ENCODE measurements around the gene CIP2A. TPM values are rescaled to one million over a fixed set of nuclear protein-coding genes. Genes with fewer than 3 reads are reported as not detected.

Gene CIP2A
- total and polyA plus RNA-seq, 9 donors = 1.7 to 6.3 (median 4.3) TPM

DNA sequence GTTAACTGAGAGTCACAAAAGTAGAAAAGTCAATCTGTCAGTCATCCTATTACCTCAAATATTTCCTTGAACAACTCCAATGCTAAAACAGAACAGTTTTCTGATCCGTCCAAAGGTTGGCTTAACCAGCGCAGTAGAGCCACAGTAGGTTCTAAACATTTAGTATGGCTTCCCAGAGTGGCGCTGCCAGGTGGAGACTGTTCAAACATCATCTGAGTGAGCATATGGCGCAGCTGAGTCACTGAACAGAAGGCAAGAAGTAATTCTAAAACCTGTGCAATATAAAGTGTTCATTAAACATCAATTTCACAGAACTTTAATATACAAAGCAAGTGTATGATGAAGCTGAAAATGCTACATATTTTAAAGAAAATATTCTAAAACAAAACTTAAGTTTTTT, 19.9 kb downstream of the CIP2A start:
- DNase-seq = no peak
- H3K4me3 ChIP-seq = no peak overlapping the region
- no peaks in the 10 kb centered on the region for H3K36me3 ChIP-seq
- TF ChIP-seq, protein P1, sequence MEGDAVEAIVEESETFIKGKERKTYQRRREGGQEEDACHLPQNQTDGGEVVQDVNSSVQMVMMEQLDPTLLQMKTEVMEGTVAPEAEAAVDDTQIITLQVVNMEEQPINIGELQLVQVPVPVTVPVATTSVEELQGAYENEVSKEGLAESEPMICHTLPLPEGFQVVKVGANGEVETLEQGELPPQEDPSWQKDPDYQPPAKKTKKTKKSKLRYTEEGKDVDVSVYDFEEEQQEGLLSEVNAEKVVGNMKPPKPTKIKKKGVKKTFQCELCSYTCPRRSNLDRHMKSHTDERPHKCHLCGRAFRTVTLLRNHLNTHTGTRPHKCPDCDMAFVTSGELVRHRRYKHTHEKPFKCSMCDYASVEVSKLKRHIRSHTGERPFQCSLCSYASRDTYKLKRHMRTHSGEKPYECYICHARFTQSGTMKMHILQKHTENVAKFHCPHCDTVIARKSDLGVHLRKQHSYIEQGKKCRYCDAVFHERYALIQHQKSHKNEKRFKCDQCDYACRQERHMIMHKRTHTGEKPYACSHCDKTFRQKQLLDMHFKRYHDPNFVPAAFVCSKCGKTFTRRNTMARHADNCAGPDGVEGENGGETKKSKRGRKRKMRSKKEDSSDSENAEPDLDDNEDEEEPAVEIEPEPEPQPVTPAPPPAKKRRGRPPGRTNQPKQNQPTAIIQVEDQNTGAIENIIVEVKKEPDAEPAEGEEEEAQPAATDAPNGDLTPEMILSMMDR (IDR thresholded peaks at IDR 0.05) = no peak
- TF ChIP-seq EP300 (IDR thresholded peaks at IDR 0.05) (no peak), POLR2A (IDR thresholded peaks at IDR 0.05) (no peak)
- no peak overlapping the region for H3K27ac ChIP-seq
- H3K9me3 ChIP-seq = no peaks in the 10 kb centered on the region
- WGBS, 3 donors = 95 to 99% (median 97%) methylated on average over 4 of the region's 4 CpGs
- no peaks in the 10 kb centered on the region for H3K4me1 ChIP-seq (ENCODE audit: insufficient read depth)
- H3K27me3 ChIP-seq = no peaks in the 10 kb centered on the region
- intact Hi-C loops (cut with DNase I) = no loop called here

GRCh38 chr3:108566599-108566998, 22.6 kb downstream of the CIP2A start:
- Histone ChIP-seq H3K4me3 (no peak overlapping the region), H3K4me1 (ENCODE audit: insufficient read depth) (peaks cover 2% of the 10 kb centered on the region), H3K36me3 (no peaks in the 10 kb centered on the region), H3K27ac (no peak overlapping the region), H3K9me3 (no peaks in the 10 kb centered on the region), H3K27me3 (no peaks in the 10 kb centered on the region)
- TF ChIP-seq EP300 (IDR thresholded peaks at IDR 0.05) (no peak), POLR2A (IDR thresholded peaks at IDR 0.05) (no peak)
- TF ChIP-seq, protein P1 (IDR thresholded peaks at IDR 0.05) = no peak
- no peak for DNase-seq
- 96 to 100% (median 98%) methylated on average over 1 of the region's 1 CpG for WGBS, 3 donors
- intact Hi-C loops (cut with DNase I) = no loop called here

GRCh38 chr3:108565506-108565905, 23.7 kb downstream of the CIP2A start:
- Histone ChIP-seq H3K4me1 (ENCODE audit: insufficient read depth) (peaks cover 2% of the 10 kb centered on the region), H3K27ac (no peak overlapping the region), H3K4me3 (no peak overlapping the region), H3K27me3 (no peaks in the 10 kb centered on the region), H3K9me3 (no peaks in the 10 kb centered on the region), H3K36me3 (no peaks in the 10 kb centered on the region)
- 94 to 96% (median 96%) methylated on average over 3 of the region's 3 CpGs for WGBS, 3 donors
- DNase-seq = no peak
- intact Hi-C loops (cut with DNase I) = no loop called here
- TF ChIP-seq POLR2A (IDR thresholded peaks at IDR 0.05) = no peak
- no peak for TF ChIP-seq EP300 (IDR thresholded peaks at IDR 0.05)
- TF ChIP-seq, protein P1 (IDR thresholded peaks at IDR 0.05) = no peak

DNA sequence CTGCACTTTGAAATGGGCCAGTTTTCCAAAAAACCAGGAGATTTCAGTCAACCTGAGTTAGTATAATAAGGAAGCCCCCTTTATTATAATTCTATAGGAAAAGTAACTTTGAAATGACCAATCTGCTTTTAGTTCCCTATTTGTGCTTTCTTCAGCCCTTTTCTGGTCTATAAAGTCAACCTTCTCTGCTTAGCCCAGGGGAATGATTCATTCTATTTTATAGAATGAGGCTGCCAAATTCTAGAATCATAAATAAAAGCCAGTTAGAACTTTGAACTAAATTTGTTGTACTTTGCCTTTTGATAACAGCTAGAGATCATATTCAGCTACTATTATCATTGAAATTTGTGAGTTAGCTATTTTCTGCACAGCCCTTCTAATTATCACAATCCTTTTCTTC, 24.7 kb downstream of the CIP2A start:
- H3K9me3 ChIP-seq = no peaks in the 10 kb centered on the region
- DNase-seq = no peak
- intact Hi-C loops (cut with DNase I) = no loop called here
- no peak overlapping the region for H3K4me3 ChIP-seq
- no peaks in the 10 kb centered on the region for H3K36me3 ChIP-seq
- H3K27ac ChIP-seq = no peak overlapping the region
- peaks cover 2% of the 10 kb centered on the region for H3K4me1 ChIP-seq (ENCODE audit: insufficient read depth)
- TF ChIP-seq, protein P1 (IDR thresholded peaks at IDR 0.05) = no peak
- TF ChIP-seq POLR2A (IDR thresholded peaks at IDR 0.05) = no peak
- H3K27me3 ChIP-seq = no peaks in the 10 kb centered on the region

GRCh38 chr3:108562565-108562964, 26.7 kb downstream of the CIP2A start:
- intact Hi-C loops (cut with DNase I) = no loop called here
- WGBS, 3 donors = 94 to 96% (median 96%) methylated on average over 2 of the region's 2 CpGs
- no peaks in the 10 kb centered on the region for H3K27me3 ChIP-seq

More at GRCh38 chr3:108562565-108562964, 26.7 kb downstream of the CIP2A start:
- H3K36me3 ChIP-seq = no peaks in the 10 kb centered on the region
- no peak overlapping the region for H3K4me3 ChIP-seq
- TF ChIP-seq POLR2A (IDR thresholded peaks at IDR 0.05) (no peak), EP300 (IDR thresholded peaks at IDR 0.05) (no peak)
- TF ChIP-seq, protein P1 (IDR thresholded peaks at IDR 0.05) = no peak
- H3K4me1 ChIP-seq (ENCODE audit: insufficient read depth) = peaks cover 2% of the 10 kb centered on the region
- H3K9me3 ChIP-seq = no peaks in the 10 kb centered on the region
- no peak overlapping the region for H3K27ac ChIP-seq
- DNase-seq = no peak
